GM21825 (cell line): ENCODE data around the gene CLCA4.
A peak's percentile ranks its signal among the peaks of the same experiment; 100 is the strongest.

Source experiments
- ATAC-seq: cut with Tn5 transposase; IDR thresholded peaks from one replicate; pipeline ENCODE4 v1.9.1; 2021; ENCODE audit warnings: mild to moderate bottlenecking, moderate library complexity; ENCODE audit not compliant: unreplicated experiment

Gene CLCA4

DNA sequence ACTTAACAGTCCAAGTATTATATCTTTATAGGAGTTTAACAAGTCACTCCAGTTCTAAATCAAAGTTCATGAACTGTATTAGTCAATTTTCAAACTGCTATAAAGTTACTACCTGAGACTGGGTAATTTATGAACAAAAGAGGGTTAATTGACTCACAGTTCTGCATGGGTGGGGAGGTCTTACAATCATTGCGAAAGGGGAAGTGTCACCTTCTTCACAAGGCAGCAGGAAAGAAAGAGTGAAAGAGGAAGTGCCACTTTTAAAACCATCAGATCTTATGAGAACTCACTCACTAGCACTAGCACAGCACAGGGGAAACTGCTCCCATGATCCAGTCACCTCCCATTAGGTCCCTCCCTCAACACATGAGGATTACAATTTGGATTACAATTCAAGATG, 70.0 kb downstream of the CLCA4 start:
- peak; percentile 99 for ATAC-seq

DNA sequence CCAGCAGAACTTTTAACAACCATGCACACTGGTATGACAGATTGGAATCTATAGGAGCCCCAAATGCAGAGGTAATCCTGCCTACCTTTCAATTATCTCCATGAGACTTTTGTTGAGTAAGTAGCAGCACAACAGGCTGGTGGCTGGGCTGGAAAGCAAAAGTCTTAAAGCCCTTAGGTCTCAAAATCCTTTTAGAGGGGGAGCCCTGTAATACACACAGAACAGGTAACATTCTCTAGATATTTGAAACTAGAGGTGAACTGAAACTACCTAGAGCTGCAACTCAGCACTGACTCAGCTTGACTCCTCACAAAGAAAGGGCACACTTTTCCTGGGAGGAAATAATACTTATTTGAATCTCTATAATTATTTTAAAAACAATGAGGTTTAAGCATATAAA, 71.5 kb downstream of the CLCA4 start:
- ATAC-seq = no peak

DNA sequence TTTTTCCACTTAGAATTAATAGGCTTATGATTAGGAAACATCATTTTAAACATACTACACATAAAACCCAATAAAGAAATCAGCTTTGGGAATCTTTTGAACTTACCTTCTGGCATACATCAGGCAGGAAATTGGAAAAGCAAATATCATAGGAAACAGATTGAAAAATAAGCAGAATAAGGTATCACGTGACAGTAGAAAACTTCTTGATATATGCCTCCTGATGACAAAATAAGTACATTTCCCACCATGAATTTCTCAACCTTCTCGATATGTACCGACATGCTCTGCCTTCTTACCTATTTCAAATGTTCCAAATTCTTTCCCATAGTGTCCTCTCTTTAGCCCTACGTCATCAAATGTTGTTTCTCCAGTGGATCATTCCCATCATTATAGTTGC, 72.4 kb downstream of the CLCA4 start:
- ATAC-seq = no peak

DNA sequence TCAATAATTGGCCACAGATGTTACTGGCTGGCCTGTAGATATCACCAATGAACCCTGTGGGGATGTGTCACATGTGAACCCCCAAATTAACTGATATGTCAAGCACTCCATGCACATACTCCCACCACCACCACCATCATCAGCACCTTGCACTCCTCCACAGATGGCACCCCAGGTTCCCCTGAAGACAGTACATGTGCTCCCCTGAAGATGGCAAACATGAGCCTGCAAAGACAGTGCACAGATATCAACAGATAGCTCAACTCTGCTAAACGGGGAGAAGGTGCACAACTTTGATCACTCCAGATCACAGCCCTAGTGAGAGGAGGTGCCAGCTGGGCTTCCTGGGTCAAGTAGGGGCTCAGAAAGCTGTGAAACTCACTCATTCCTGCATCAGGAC, 74.4 kb downstream of the CLCA4 start:
- no peak for ATAC-seq
